Measurements from ENCODE around the gene GPR84.

GRCh38 chr12:54386403-54387113 lies 22.3 kb upstream of the GPR84 start:
- TF ChIP-seq POLR2AphosphoS5 (IDR thresholded peaks at IDR 0.05; ENCODE audit: insufficient read depth in 1 of 2, low read depth in 1 of 2), result no peak
- no peak for TF ChIP-seq POLR2A (IDR thresholded peaks at IDR 0.05)
- no peak for TF ChIP-seq CTCF (IDR thresholded peaks at IDR 0.05)

Measured in vagina (tissue), 2 donors.